ENCODE data around the gene TBC1D24.

The TBC1D24 gene

GRCh38 chr16:2450975-2451381 lies 23.9 kb upstream of the TBC1D24 start:
- no peak for DNase-seq

- no peak for DNase-seq
These were observed 23.0 kb upstream of the TBC1D24 start for GRCh38 chr16:2451851-2452320.

GRCh38 chr16:2452650-2453049 lies 22.3 kb upstream of the TBC1D24 start:
- DNase-seq, result no peak

- DNase-seq, result no peak
These were observed 19.7 kb upstream of the TBC1D24 start for GRCh38 chr16:2455081-2455845.

GRCh38 chr16:2456551-2457153 lies 18.3 kb upstream of the TBC1D24 start:
- no peak for DNase-seq

GRCh38 chr16:2457267-2457666 lies 17.7 kb upstream of the TBC1D24 start:
- no peak for DNase-seq

GRCh38 chr16:2457946-2458345 lies 17.0 kb upstream of the TBC1D24 start:
- no peak for DNase-seq

- no peak for DNase-seq
These were observed 15.9 kb upstream of the TBC1D24 start for GRCh38 chr16:2458887-2459646.

GRCh38 chr16:2459647-2460390 lies 15.1 kb upstream of the TBC1D24 start, which contains the start of gene TEDC2:
Gene TEDC2 (plus strand): TSS chr16:2460109. CDS start chr16:2460145, 36 bp downstream.
- DNase-seq, result peak; percentile 98

GRCh38 chr16:2460391-2460713 lies 14.6 kb upstream of the TBC1D24 start:
- DNase-seq, result no peak

- DNase-seq, result no peak
These were observed 14.0 kb upstream of the TBC1D24 start for GRCh38 chr16:2460916-2461315.

GRCh38 chr16:2462031-2462866 lies 12.7 kb upstream of the TBC1D24 start:
- no peak for DNase-seq

- no peak for DNase-seq
These were observed 10.6 kb upstream of the TBC1D24 start for GRCh38 chr16:2464333-2464732.

- no peak for DNase-seq
These were observed 9.1 kb upstream of the TBC1D24 start for GRCh38 chr16:2465653-2466415.

GRCh38 chr16:2466667-2467527 lies 8.0 kb upstream of the TBC1D24 start:
- DNase-seq, result no peak

- no peak for DNase-seq
These were observed 7.2 kb upstream of the TBC1D24 start for GRCh38 chr16:2467528-2468232.

- no peak for DNase-seq
These were observed 6.6 kb upstream of the TBC1D24 start for GRCh38 chr16:2468233-2468724.

- no peak for DNase-seq
These were observed 6.1 kb upstream of the TBC1D24 start for GRCh38 chr16:2468725-2469398.

Data from activated CD8-positive, alpha-beta memory T cell treated with anti-CD3 and anti-CD28 coated beads for 24 hours (primary cell).